GM19372 (cell line): Measurements from ENCODE around the gene NRG2.

Source experiments
- ATAC-seq: cut with Tn5 transposase; IDR thresholded peaks from one replicate; pipeline ENCODE4 v1.9.1; 2021; ENCODE audit warnings: mild to moderate bottlenecking, low read depth, moderate library complexity; ENCODE audit not compliant: unreplicated experiment

Gene NRG2

GRCh38 chr5:139823757-139824355, 219.2 kb downstream of the NRG2 start:
- no peak for ATAC-seq

- no peak for ATAC-seq
These were observed 220.3 kb downstream of the NRG2 start for GRCh38 chr5:139822553-139823425.

GRCh38 chr5:139821806-139822552, 221.1 kb downstream of the NRG2 start:
- ATAC-seq = no peak

GRCh38 chr5:139820606-139821005, 222.5 kb downstream of the NRG2 start:
- no peak for ATAC-seq

GRCh38 chr5:139820130-139820529, 223.0 kb downstream of the NRG2 start:
- ATAC-seq = no peak

- no peak for ATAC-seq
These were observed 225.1 kb downstream of the NRG2 start for GRCh38 chr5:139817970-139818369.

GRCh38 chr5:139817362-139817761, 225.7 kb downstream of the NRG2 start:
- no peak for ATAC-seq

- no peak for ATAC-seq
These were observed 226.5 kb downstream of the NRG2 start for GRCh38 chr5:139816566-139816965.

- ATAC-seq = no peak
These were observed 228.3 kb downstream of the NRG2 start for GRCh38 chr5:139814704-139815280.

- ATAC-seq = no peak
These were observed 228.9 kb downstream of the NRG2 start for GRCh38 chr5:139814191-139814601.

GRCh38 chr5:139812836-139813805, 230.0 kb downstream of the NRG2 start:
- ATAC-seq = no peak

GRCh38 chr5:139812323-139812722, 230.8 kb downstream of the NRG2 start:
- ATAC-seq = no peak

- ATAC-seq = no peak
These were observed 231.9 kb downstream of the NRG2 start for GRCh38 chr5:139811274-139811607.

- ATAC-seq = no peak
These were observed 232.5 kb downstream of the NRG2 start for GRCh38 chr5:139810341-139811273.

- ATAC-seq = no peak
These were observed 233.7 kb downstream of the NRG2 start for GRCh38 chr5:139809331-139809810.

GRCh38 chr5:139808481-139809330, 234.4 kb downstream of the NRG2 start:
- ATAC-seq = no peak

GRCh38 chr5:139807647-139808030, 235.5 kb downstream of the NRG2 start:
- no peak for ATAC-seq
